Osteoblast (primary cell): ENCODE results near the gene CCDC192. TPM values are rescaled to one million over a fixed set of nuclear protein-coding genes. Genes with fewer than 3 reads are reported as not detected.

Source experiments
- DNase-seq: peaks from one replicate; pipeline ENCODE4 v3.0.0; 2011; ENCODE audit warnings: low spot score, mixed read lengths; ENCODE audit not compliant: insufficient read length; ENCODE audit errors: missing footprints
- H2AFZ ChIP-seq: 2 replicates; pipeline ENCODE4 v1.6.0; 2011; ENCODE audit warnings: mild to moderate bottlenecking, low read length
- H3K27ac ChIP-seq: 2 replicates; pipeline ENCODE4 v1.5.1; 2011; ENCODE audit warnings: mild to moderate bottlenecking, low read depth, low read length, moderate library complexity
- H3K27me3 ChIP-seq: 2 replicates; pipeline ENCODE4 v1.6.0; 2012; ENCODE audit warnings: mild to moderate bottlenecking, control low read depth, inconsistent platforms, low read length, moderate library complexity; ENCODE audit not compliant: insufficient read depth
- H3K36me3 ChIP-seq: 2 replicates; pipeline ENCODE4 v1.5.1; 2011; ENCODE audit warnings: mild to moderate bottlenecking, low read length, control low read depth, moderate library complexity; ENCODE audit not compliant: insufficient read depth
- H3K4me1 ChIP-seq: 2 replicates; pipeline ENCODE4 v1.5.1; 2011; ENCODE audit warnings: mild to moderate bottlenecking, low read length, control low read depth, moderate library complexity; ENCODE audit not compliant: insufficient read depth
- H3K4me2 ChIP-seq: 2 replicates; pipeline ENCODE4 v1.6.0; 2011; ENCODE audit warnings: mild to moderate bottlenecking, low read length; ENCODE audit not compliant: insufficient read depth
- H3K4me3 ChIP-seq: fragments of 200-600 bp; sonication (generic); 3 replicates; pipeline ENCODE4 v1.5.1; 2012; ENCODE audit warnings: mild to moderate bottlenecking, low read length, inconsistent platforms; ENCODE audit not compliant: insufficient read depth
- H3K79me2 ChIP-seq: 2 replicates; pipeline ENCODE4 v1.6.0; 2012; ENCODE audit warnings: mild to moderate bottlenecking, low read length, control low read depth, inconsistent platforms; ENCODE audit not compliant: insufficient read depth
- H3K9me3 ChIP-seq: 2 replicates; pipeline ENCODE4 v1.5.1; 2011; ENCODE audit warnings: low read depth, low read length, control low read depth
- H4K20me1 ChIP-seq: 2 replicates; pipeline ENCODE4 v1.6.0; 2012; ENCODE audit warnings: mild to moderate bottlenecking, low read length, control low read depth; ENCODE audit not compliant: insufficient read depth
- CTCF ChIP-seq: IDR thresholded peaks from 2 replicates; pipeline ENCODE4 v1.5.1; 2011; ENCODE audit warnings: mild to moderate bottlenecking, low read depth, low read length, moderate library complexity; ENCODE audit errors: extremely low read depth
- total RNA-seq: library from RNA; depleted of rRNA; stranded (reverse); fragments of >200 nt; gene quantifications from 2 replicates; pipeline ENCODE4 v1.2.3, GENCODE V29; 2012

Gene CCDC192
- total RNA-seq, 1 donor: not detected

- Histone ChIP-seq H3K36me3 (no peaks in the 10 kb centered on the region), H4K20me1 (no peaks in the 10 kb centered on the region), H3K79me2 (no peaks in the 10 kb centered on the region), H2AFZ (no peak overlapping the region), H3K27ac (no peak overlapping the region), H3K4me1 (no peaks in the 10 kb centered on the region), H3K4me2 (no peak overlapping the region), H3K4me3 (no peak overlapping the region), H3K27me3 (no peaks in the 10 kb centered on the region), H3K9me3 (no peaks in the 10 kb centered on the region)
- no peak for DNase-seq
- TF ChIP-seq CTCF: no peak
Observed at GRCh38 chr5:127919006-127919796, 216.0 kb downstream of the CCDC192 start.

- Histone ChIP-seq H3K9me3 (no peaks in the 10 kb centered on the region), H3K36me3 (no peaks in the 10 kb centered on the region), H4K20me1 (no peaks in the 10 kb centered on the region), H3K4me3 (no peak overlapping the region), H2AFZ (no peak overlapping the region), H3K79me2 (no peaks in the 10 kb centered on the region), H3K4me2 (no peak overlapping the region), H3K27me3 (no peaks in the 10 kb centered on the region), H3K27ac (no peak overlapping the region), H3K4me1 (no peaks in the 10 kb centered on the region)
- no peak for DNase-seq
- TF ChIP-seq CTCF: no peak
Observed at GRCh38 chr5:127919818-127920217, 216.6 kb downstream of the CCDC192 start.

GRCh38 chr5:127920936-127921335, 217.7 kb downstream of the CCDC192 start:
- H3K27ac ChIP-seq: no peak overlapping the region
- H3K4me1 ChIP-seq: no peaks in the 10 kb centered on the region
- no peaks in the 10 kb centered on the region for H4K20me1 ChIP-seq
- DNase-seq: no peak
- no peaks in the 10 kb centered on the region for H3K9me3 ChIP-seq
- no peak overlapping the region for H3K4me2 ChIP-seq
- H3K27me3 ChIP-seq: no peaks in the 10 kb centered on the region
- no peak for TF ChIP-seq CTCF
- no peak overlapping the region for H3K4me3 ChIP-seq
- no peaks in the 10 kb centered on the region for H3K79me2 ChIP-seq
- H2AFZ ChIP-seq: no peak overlapping the region
- H3K36me3 ChIP-seq: no peaks in the 10 kb centered on the region

- DNase-seq: no peak
Observed at GRCh38 chr5:127922603-127923002, 219.4 kb downstream of the CCDC192 start.

More at GRCh38 chr5:127922603-127923002, 219.4 kb downstream of the CCDC192 start:
- no peak for TF ChIP-seq CTCF
- Histone ChIP-seq H3K27me3 (no peaks in the 10 kb centered on the region), H4K20me1 (no peaks in the 10 kb centered on the region), H3K36me3 (no peaks in the 10 kb centered on the region), H3K4me2 (no peak overlapping the region), H3K79me2 (no peaks in the 10 kb centered on the region), H3K4me1 (no peaks in the 10 kb centered on the region), H3K9me3 (no peaks in the 10 kb centered on the region), H3K4me3 (no peak overlapping the region), H2AFZ (no peak overlapping the region), H3K27ac (no peak overlapping the region)
